Measurements from ENCODE around the gene OR5K2.

Gene OR5K2

DNA sequence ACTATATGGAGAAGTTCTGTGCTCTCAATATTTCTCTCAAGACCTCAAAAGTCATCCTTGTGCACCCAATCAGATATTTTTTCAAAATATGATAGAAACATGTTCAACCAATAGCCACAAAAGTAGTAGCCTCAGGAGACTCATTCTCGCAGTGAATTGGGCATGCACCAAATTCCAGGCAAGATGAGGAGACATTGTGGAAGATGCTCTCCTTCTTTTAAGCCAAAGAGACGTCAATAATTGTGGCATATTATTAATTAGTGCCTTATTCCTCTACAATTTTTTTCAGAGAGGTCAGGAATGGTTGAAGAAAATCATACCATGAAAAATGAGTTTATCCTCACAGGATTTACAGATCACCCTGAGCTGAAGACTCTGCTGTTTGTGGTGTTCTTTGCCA is at the start of gene OR5K2:
OR5K2 (plus strand) TSS at position 301 of the 400 bp plus-strand sequence; CDS start at position 301, 0 bp downstream.
- no peak for DNase-seq

DNA sequence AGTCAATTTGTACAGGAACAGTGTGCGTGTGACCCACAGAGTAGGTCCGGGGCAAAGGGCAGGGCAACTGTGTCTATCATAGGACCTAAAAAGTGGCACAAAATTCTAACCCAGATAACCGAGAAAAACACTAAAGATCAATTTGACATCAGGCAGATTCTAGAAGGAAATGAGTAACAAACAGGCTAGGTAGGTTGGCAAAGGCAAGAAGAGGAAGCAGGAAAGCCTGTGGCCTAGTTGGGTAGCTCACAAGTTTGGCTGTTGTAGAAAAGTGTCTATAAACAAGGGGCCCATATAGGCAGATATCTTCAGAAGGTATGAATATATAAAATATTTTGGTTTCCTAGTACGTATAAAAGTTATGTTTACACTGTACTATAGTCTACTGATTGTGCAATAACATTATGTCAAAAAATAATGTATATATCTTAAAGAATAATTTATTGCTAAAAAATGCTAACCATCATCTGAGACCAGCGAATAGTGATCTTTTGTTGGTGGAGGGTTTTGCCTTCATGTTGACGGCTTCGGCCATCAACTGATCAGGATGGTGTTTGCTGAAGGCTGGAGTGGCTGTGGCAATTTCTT is 47.8 kb upstream of the OR5K2 start:
- DNase-seq = no peak

DNA sequence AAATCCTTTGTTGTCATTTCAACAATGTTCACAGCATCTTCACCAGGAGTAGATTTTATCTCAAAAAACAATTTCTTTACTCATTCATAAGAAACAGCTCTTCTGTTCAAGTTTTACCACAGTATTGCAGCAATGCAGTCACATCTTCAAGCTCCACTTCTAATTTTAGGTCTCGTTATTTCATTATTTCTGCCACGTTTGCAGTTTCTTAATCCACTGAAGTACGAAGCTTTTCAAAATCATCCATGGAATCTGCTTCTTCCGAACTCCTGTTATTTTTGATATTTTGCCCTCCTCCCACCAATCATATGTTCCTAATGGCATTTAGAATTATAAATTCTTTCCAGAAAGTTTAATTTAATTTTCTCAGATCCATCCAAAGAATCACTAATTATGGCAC is 47.1 kb upstream of the OR5K2 start:
- DNase-seq = no peak

DNA sequence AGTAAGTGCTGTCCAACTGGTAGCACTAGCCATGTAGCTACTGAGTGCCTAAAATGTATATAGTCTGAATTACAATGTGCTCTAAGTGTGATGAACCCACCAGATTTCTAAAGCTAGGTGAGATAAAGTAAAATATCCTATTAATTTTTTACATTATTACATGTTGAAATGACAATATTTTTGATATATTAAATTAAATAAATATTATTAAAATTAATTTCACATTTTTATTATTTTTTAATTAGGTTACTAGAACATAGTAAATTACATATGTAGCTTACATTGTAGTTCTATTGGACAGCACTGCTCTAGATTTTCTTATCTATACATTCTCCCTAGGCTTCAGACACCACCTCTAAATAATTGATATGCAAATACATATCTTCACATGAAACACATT is 43.7 kb upstream of the OR5K2 start:
- DNase-seq = no peak

DNA sequence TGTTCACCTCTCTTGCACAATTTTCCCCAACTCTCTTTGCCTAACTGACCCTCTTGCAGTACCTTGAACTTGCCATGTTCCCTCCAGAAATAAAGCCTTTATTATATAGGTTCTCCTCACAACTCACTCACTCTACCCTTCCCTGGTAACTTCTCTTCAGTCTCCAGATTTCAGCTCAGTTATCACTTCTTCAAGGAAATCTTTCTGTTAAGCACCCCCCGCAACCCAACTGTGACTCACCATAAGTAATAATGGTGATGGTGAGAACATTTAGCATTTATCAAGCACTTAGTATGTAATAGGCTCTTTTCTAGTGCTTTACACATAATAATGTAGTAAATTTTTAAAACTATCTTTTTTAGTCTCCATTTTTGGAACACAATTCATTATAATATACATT is 42.6 kb upstream of the OR5K2 start:
- no peak for DNase-seq

DNA sequence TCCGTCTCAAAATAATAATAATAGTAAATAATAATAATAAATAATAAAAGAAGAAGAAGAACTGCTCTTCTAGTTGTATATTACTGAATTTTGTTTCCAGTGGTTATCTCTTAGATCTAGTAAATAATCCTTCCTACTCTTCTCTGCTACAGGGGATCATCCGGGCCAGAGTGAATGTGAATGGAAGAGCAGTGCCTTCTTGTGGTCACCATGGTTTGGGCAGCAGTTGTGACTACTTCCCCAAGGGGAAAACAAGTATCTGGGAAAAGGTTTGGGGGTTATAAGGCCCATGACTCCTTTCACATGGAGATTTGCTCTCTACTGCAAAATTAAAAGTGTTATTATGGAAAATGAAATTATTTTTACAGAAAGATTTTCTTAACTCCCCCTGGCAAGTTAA is 39.9 kb upstream of the OR5K2 start:
- DNase-seq = no peak

DNA sequence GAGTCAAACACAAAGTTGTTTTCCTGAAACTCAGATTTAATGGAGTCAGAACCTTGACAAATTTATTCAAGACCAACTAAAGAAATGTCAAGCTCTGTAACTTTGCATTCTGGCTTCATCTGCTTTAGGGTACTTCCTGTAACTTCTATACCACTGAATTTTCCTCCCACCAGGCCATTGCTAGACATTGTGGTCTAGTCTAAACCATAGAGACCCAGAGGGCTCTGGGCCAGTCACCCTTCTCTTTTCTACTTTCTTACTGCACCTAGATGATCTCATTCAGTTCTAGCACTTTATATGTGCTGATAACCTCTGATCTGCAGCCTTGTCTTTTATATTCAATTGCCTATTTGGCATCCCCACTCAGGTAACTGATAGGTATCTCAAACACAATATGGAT is 37.3 kb upstream of the OR5K2 start:
- DNase-seq = no peak

DNA sequence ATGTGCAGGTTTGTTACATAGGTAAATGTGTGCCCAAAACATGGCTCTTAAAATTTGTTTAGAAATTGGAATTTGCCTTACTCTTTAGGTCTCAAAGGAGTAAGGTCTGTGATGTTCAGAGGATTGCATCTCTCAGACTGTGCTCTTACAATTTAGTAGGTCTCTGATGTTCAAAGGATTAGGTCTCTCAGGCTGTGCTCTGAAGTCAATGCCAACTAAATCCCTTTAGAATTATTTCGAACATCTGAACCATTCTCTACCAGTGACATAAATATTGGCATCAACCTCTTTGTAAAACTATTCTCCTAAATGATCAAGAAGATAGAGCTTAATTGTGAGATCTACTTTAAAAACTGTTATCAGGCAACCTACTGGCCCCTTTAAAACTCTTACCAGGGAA is 34.6 kb upstream of the OR5K2 start, which contains the start of gene OR5K1:
OR5K1 (plus strand) TSS at position 301 of the 400 bp plus-strand sequence. CDS start 6,376 bp downstream, outside the sequence.
- DNase-seq = no peak

DNA sequence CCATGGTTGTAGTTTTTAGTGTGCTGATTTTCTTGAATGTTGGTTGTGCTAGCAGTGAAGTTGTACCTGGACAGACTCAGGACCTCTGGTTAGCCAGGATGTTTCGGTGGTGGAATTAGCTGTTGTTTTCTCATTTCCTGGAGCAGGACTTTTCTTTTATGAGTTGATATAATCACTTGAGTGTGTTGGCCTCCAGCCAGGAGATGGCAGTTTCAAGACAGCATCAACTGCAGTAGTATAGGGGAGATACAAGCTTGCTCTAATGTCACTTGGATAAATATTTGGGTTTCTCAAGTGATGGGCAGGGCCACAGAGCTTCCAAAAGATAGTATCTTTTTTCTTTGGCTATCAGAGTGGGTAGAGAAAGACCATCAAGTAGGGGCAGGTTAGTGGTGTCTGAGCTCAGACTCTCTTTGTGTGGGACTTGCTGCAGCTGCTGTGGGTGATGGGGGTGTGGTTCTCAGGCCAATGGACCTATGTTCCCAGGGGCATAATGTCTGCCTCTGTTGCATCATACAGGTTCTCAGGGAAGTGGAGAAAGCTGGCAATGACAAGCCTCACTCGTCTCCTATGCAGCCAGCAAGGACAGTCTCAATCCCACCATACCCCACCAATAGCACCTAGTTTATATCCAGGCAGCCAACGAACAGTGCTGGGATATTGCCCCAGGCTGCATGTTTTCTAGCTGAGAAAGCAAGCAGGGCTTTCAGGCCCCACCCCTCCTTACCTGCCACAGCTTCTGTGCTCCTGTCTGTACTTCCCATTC is 14.6 kb upstream of the OR5K2 start:
- no peak for DNase-seq

DNA sequence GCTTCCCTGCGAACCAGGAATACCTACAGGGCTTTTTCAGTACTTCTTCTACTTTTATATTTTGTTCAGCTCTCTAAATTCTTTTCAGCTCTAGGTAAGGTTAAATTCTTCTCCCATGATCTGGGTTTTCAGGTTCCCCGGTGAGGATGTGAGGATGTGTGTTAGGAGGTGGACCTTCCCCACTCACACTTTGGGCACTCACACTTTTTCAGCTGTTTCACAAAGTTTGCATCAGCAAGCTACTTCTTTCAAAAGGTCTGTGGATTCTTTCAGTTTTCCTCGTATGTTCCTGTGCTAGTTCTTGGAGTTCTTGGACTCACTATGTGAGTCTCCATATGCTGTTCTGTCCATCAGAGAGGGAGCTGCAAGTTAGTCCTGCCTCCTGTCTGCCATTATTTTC is 13.9 kb upstream of the OR5K2 start:
- DNase-seq = no peak

DNA sequence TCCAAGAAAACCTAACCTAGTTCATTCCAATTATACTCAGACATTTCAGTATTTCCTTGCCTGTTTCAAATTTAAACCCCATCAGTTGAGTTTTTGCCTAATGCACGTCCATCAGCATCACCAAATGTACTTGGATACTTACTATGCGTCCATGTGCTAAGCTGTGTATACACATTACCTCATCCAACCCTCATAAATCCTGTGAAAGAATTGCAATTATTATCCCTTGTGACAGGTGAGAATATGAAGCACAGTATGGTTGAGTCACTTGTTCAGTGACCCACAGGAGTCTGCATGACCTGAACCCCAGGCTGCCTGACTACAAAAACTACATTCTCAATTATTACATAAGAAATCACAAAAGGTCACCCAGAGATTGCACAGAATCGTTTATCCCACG is 2.5 kb downstream of the OR5K2 start:
- DNase-seq = no peak

DNA sequence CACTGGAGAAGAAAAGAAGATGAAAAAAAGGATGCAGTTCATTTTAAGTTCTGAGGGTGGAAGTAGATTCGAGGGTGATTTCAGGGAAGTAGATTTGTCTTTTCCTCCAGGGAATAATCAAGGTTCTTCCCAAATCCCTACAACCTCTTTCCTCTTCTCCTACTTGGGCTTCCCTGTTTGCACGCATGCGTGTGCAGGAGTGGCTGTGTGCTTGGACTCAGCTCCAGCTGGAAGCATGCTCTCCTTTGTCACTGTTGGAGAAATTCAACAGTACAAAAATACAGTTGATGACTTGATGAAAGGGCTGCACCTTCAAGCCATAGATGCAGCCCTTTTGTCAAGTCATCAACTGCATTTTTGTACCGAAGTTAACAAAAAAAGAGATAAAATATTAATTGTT is 3.8 kb downstream of the OR5K2 start:
- no peak for DNase-seq

DNA sequence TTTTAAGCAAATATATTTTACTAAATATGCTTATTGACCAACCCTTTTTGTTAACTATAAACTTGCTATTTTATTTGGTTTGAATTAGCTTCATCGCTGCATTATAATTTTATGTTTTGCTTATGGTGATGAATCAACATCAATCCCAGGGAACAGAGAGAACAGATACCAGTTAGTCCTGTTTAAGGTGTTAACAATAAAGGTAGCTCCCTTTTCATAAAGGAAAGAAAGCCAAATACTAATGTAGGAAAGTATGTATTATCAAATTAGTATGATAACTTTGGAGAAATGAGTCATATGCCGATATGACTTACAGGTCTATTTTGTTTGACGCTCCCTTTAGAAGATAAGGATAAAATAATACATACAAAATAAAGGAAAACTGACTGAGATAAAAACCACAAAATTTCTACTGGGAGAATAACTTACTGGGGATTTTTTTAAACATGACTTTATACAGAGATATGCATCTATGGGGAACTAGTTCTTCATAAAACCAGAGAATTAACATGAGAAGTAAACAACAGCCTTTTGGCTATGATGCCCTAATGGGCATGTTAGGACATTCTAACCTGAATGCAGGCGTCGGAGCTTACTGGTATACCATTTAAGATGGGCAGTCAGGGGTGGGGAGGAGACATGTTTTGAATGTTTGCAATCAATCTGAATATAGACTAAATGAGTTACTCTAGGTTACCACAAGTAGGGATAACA is 4.5 kb downstream of the OR5K2 start:
- DNase-seq = no peak

DNA sequence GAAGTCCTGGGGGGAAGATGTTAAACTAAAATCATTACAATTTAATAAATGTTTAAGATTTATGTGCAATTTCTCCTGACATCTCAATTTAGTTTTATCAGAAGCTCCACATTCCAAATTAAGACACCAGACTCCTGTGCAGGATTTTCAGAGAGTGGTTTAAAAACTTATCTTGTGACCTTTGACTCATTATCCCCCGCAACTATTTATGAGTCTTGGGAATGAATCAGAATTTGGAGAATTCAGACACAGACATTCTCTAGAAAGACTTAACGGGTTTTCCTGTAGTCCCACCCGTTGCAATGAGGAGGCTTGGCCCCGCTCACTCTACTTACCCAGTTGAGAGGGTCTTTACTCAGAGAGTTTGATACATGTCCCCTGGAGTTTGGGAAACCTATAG is 7.1 kb downstream of the OR5K2 start:
- no peak for DNase-seq

DNA sequence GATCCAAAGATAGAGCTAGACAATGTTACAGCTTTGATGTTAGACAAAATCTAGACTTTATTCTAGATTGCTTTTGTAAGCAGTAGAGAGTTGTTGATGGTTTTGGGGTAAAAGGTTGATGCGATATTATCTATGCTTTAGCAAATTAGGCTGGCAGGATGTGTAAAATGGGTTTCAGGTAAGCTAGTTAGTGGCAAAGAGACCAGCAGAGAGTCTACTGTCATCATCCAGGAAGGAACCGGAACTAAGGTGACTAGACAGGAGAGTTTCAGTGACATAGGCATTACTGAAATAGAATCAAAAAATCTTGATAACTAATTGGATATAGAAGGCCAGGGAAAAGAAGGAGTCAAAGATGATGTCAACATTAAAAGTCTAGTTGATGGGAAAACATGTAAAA is 11.1 kb downstream of the OR5K2 start:
- DNase-seq = no peak

DNA sequence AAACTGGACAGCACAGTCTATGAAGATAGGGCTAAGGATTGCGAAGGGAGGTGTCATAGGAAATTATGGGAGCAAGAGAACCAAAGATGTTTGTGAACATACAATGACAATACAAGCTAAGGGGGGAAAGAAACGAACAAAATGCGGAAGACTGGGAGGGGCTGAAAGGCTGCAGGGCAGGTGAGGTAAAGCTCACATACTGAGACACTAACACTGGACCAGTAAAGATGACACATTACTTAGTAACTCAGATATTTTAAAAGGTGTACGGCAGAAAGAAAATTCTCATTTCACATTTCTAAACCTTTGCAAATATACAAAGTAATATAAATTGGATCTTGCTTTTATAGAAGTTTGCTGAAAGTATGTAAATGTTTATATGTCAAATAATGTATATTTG is 15.1 kb downstream of the OR5K2 start:
- no peak for DNase-seq

DNA sequence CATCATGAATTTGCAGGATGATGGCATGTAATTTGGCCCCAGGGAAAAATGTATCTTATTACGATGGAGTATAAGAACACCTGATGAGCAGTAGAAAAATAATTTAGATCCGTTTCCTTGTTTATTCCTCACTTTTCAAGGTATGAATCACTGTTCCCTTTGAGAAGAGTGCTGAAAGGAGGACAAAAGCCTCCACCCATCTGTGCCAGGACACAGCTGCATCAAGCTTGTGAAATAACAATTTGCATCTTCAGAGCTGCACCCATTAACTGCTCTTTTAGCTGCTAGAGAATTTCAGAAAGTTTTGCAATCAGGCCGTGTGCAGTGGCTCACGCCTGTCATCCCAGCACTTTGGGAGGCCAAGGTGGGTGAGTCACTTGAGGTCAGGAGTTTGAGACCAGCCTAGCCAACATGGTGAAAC is 15.6 kb downstream of the OR5K2 start:
- DNase-seq = no peak

DNA sequence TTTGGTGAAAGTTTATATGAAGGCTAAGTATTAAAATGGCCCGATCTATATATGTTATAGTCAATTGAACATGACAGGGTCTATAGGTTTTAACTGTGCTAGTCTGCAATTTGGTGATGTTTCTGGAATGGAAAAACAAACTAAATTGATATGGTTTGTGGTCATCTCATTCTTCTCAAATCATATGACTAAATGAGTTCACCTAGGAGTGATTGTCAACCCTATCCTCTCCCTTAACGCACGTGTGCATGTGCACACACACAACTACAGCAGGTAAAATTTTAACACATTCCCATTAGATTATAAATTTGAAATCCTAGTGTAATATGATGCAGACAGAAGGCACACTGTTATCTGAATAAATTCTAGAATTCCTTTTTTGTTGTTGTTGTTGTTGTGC is 16.3 kb downstream of the OR5K2 start:
- DNase-seq = no peak

DNA sequence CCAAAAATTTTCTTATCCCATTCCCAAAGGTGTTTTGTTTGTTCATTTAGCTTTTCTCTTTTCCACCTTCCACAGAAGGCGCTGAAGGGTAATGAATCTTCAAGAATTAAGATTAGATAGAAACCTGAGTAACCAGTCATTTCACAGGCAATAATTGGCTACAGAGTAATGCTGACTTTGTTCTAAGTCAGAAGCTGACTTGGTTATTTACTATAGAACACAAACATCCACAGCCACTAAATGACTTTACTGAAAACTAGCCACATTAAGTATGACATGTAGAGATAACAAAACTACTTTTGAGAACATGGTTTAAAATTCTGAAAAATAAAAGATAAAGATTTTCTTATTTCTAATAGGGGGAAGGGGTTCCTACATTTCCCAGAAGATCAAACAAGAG is 17.5 kb downstream of the OR5K2 start:
- DNase-seq = no peak

DNA sequence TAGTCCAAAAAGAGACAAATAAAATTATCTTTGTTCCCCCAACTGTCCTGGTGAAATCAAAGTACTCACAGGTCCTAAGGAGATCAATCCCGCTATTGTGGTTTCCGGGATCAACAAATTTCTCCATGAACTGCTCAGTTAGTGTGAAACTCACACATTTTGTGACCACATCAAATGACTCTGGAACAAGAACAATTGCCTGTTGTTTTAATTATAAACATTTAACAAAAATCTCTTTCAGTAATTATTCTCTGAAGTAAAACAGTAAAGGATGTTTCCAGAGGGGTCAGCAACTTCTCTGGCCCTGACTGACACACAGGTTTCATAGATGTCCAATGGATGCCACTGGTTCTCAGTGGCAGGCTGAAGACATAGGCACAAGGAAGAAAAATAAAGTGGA is 21.3 kb downstream of the OR5K2 start:
- DNase-seq = no peak

DNA sequence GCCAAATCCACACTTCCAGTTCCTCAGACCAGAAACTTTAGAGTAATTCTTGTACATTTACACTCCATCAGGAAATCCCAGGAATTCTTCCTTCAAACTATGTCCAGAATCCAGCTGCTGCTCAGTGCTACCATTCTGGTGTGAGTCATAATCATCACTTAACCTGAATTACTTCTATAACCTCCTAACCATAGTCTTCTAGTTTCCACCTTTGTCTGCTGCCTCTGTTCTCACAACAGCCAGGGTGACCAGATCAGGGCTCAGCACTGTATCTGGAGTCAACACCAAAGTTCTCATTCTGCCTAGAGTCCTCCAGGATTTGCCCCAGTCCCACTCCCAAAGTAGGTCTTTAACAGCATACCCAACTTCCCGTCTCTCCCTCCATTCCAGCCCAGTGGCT is 21.9 kb downstream of the OR5K2 start:
- no peak for DNase-seq

DNA sequence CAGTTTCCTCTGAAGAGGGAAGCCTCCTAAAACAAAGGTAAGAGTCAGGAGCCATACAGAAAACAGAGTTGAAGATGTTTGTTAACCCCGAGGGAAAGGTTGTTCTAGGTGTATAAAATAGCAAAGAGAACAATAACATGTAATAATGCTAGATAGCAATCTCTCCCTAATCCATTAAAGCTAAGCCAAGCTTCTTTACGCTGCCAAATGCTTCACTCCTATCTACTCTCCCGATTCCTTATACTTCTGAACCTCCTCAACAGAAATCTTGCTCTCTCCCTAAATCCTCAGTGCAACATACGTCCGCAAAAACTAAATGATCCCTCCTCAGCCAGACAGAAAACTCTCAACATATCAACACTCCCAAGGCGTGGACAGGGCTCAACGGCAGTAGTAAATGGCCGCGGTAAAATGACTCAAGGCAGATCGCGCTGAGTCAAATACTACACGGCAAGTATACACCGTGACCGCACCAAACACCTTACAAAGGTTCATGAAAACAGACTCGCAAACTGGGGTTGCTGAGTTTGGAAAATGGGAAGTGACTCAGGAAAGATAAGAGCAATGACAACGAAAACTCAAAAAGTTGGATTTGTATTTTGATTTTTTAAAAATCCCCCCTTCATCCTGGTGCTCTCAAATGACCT is 24.5 kb downstream of the OR5K2 start:
- DNase-seq = peak; percentile 59

DNA sequence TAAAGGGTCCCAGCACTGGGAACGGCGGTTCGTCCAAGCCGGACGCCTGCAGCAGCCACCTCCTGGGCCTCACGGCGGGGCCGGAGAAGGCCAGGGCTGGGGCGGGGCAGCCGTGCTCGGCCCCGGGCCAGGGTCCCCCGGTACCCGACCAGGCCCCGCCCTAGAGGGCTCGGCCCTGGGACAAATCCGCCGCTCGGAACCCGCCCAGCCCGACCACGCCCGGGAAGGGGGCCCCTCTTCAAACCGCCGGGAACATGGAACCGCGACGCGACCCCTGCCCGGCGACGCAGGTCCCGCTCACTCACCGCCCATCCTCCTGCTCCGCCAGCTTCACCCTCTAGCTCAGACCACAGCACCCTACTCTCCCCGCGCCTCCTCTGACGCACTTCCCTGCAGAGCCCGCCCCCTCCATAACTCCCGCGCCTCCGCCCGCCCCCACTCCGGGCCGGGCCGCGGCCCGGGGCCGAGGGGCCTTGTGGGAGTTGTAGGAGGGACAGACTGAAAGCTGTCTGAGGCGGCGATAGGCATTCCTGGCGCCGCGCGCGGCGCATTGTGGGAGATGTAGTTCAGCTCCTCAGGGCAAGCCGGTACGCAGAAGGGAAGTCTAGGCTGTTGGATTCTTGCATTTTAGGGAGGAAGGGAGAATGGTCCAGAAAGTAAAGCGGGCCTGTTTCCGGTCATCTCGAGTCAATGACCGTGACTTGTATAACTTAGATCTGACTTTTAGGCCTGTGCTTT is 25.2 kb downstream of the OR5K2 start, which contains the start of gene CLDND1:
CLDND1 (minus strand) TSS at position 359 of the 738 bp plus-strand sequence. CDS start 1,478 bp downstream, outside the sequence.
- peak; percentile 90 for DNase-seq
